Measurements from ENCODE around the gene LTB.

DNA sequence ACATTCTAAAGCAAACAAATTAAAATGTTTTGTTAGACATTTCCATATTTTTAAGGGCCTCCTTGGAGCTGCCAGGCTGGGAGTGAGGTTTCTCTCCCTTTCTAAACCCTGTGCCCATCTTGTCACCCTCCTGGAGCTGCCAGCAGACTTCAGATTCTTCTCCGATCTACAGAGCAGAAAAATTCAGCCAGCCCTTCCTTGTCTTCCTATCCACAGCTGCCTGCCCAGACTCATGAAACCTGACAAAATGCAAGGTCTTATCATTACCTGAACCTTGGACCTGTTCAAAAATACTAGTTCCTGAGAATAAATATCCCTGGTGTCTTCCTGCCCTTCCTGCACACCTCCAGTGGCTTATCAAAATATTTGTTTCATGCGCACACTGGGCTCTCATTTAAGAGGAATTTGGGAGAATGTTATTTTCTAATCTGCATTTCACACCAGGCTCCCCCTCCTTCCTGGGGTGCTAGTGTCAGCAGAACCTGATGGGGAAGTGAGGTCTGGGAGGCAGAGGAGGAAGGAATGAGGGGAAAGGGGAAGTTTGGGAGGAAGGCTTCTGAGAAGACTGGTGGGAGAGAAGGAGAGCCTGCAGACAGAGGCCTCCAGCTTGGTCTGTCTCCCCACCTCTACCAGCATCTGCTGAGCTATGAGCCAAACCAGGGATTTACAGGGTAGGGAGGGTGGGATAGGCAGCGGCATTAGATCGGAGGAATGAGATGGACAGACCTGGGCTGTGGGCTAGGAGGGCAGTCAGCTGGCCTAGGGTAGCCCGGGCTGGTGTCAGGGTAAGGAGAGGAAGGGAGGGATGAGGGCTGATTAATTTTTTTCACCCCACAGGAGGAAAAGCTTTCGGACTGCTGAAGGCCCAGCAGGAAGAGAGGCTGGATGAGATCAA lies 32.7 kb upstream of the LTB start, which contains the start of gene AIF1:
- no peak for TF ChIP-seq POLR2A (IDR thresholded peaks at IDR 0.05; ENCODE audit: low read depth, low read length)
- TF ChIP-seq POLR2AphosphoS5 (IDR thresholded peaks at IDR 0.05; ENCODE audit: insufficient read depth, low read depth, low read length), result no peak
- TF ChIP-seq EZH2 (IDR thresholded peaks at IDR 0.05; ENCODE audit: borderline replicate concordance, low read depth, low read length, severe bottlenecking), result no peak
- TF ChIP-seq, protein P1, sequence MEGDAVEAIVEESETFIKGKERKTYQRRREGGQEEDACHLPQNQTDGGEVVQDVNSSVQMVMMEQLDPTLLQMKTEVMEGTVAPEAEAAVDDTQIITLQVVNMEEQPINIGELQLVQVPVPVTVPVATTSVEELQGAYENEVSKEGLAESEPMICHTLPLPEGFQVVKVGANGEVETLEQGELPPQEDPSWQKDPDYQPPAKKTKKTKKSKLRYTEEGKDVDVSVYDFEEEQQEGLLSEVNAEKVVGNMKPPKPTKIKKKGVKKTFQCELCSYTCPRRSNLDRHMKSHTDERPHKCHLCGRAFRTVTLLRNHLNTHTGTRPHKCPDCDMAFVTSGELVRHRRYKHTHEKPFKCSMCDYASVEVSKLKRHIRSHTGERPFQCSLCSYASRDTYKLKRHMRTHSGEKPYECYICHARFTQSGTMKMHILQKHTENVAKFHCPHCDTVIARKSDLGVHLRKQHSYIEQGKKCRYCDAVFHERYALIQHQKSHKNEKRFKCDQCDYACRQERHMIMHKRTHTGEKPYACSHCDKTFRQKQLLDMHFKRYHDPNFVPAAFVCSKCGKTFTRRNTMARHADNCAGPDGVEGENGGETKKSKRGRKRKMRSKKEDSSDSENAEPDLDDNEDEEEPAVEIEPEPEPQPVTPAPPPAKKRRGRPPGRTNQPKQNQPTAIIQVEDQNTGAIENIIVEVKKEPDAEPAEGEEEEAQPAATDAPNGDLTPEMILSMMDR (IDR thresholded peaks at IDR 0.05; ENCODE audit: extremely low read depth in 1 of 2, insufficient read depth in 1 of 2, low read depth in 1 of 2, low read length in 2 of 2), result no peak
- TF ChIP-seq, protein P2, sequence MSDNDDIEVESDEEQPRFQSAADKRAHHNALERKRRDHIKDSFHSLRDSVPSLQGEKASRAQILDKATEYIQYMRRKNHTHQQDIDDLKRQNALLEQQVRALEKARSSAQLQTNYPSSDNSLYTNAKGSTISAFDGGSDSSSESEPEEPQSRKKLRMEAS (IDR thresholded peaks at IDR 0.05; ENCODE audit: insufficient read depth, insufficient read length), result no peak
- no peak for TF ChIP-seq GATA2 (IDR thresholded peaks at IDR 0.05; ENCODE audit: insufficient read depth, insufficient read length, low read depth, low read length)
- TF ChIP-seq MYC (IDR thresholded peaks at IDR 0.05; ENCODE audit: low read depth, low read length), result no peak
- no peak for TF ChIP-seq JUN (IDR thresholded peaks at IDR 0.05; ENCODE audit: borderline replicate concordance, insufficient read depth, insufficient read length, low read depth)
- TF ChIP-seq FOS (IDR thresholded peaks at IDR 0.05; ENCODE audit: borderline replicate concordance, insufficient read depth, low read length), result no peak
